Activated T-cell treated with anti-CD3 and anti-CD28 coated beads, Interleukin-2, amount 50 U/mL, for 24 hours (primary cell): ENCODE results near the gene ZNF254.
"Not testable (repeated sequence)": the region's sequence is repeated elsewhere in the genome, so short reads cannot be mapped to it uniquely, and the experiment has no call there.

Experiments
- DNase-seq: peaks from one replicate; pipeline ENCODE4 v3.0.0-alpha.2; 2020
- H3K27ac Mint-ChIP-seq: 2 replicates; pipeline ENCODE4 v1.8.0; 2020; ENCODE audit warnings: mild to moderate bottlenecking, mixed read lengths
- H3K27me3 Mint-ChIP-seq: 2 replicates; pipeline ENCODE4 v1.8.0; 2020; ENCODE audit warnings: mixed read lengths
- H3K36me3 Mint-ChIP-seq: 2 replicates; pipeline ENCODE4 v1.8.0; 2020; ENCODE audit warnings: low read depth, mixed read lengths
- H3K4me1 Mint-ChIP-seq: 2 replicates; pipeline ENCODE4 v1.8.0; 2020; ENCODE audit warnings: low read depth, mixed read lengths
- H3K4me3 Mint-ChIP-seq: 2 replicates; pipeline ENCODE4 v1.8.0; 2020; ENCODE audit warnings: mild to moderate bottlenecking, moderate library complexity, mixed read lengths
- H3K9me3 Mint-ChIP-seq: 2 replicates; pipeline ENCODE4 v1.8.0; 2020; ENCODE audit warnings: mixed read lengths

The ZNF254 gene

GRCh38 chr19:24062190-24062589 lies 24.8 kb upstream of the ZNF254 start:
- Mint-ChIP-seq H3K4me3 (no peak overlapping the region), H3K9me3 (no peaks in the 10 kb centered on the region), H3K27me3 (no peaks in the 10 kb centered on the region), H3K4me1 (peaks cover 24% of the 10 kb centered on the region), H3K27ac (peak overlapping the region; percentile 74), H3K36me3 (peaks cover 79% of the 10 kb centered on the region)
- no peak for DNase-seq

- no peak overlapping the region for H3K4me3 Mint-ChIP-seq
- H3K27ac Mint-ChIP-seq, result no peak overlapping the region
- DNase-seq, result no peak
- H3K36me3 Mint-ChIP-seq, result peaks cover 79% of the 10 kb centered on the region
- H3K4me1 Mint-ChIP-seq, result peaks cover 20% of the 10 kb centered on the region
- no peaks in the 10 kb centered on the region for H3K27me3 Mint-ChIP-seq
- H3K9me3 Mint-ChIP-seq, result no peaks in the 10 kb centered on the region
These were observed 23.7 kb upstream of the ZNF254 start for GRCh38 chr19:24063295-24063694.

GRCh38 chr19:24064175-24064574 lies 22.8 kb upstream of the ZNF254 start:
- H3K9me3 Mint-ChIP-seq, result no peaks in the 10 kb centered on the region
- H3K36me3 Mint-ChIP-seq, result peaks cover 77% of the 10 kb centered on the region
- peaks cover 20% of the 10 kb centered on the region for H3K4me1 Mint-ChIP-seq
- no peak overlapping the region for H3K27ac Mint-ChIP-seq
- no peak for DNase-seq
- no peak overlapping the region for H3K4me3 Mint-ChIP-seq
- no peaks in the 10 kb centered on the region for H3K27me3 Mint-ChIP-seq

GRCh38 chr19:24065243-24065642 lies 21.7 kb upstream of the ZNF254 start:
- no peaks in the 10 kb centered on the region for H3K9me3 Mint-ChIP-seq
- no peak overlapping the region for H3K27ac Mint-ChIP-seq
- DNase-seq, result no peak
- H3K36me3 Mint-ChIP-seq, result peaks cover 74% of the 10 kb centered on the region
- no peak overlapping the region for H3K4me3 Mint-ChIP-seq
- peaks cover 25% of the 10 kb centered on the region for H3K4me1 Mint-ChIP-seq
- H3K27me3 Mint-ChIP-seq, result no peaks in the 10 kb centered on the region

GRCh38 chr19:24065865-24066604 lies 21.0 kb upstream of the ZNF254 start:
- no peak overlapping the region for H3K27ac Mint-ChIP-seq
- H3K27me3 Mint-ChIP-seq, result no peaks in the 10 kb centered on the region
- DNase-seq, result no peak
- peaks cover 18% of the 10 kb centered on the region for H3K4me1 Mint-ChIP-seq
- H3K36me3 Mint-ChIP-seq, result peaks cover 73% of the 10 kb centered on the region
- no peaks in the 10 kb centered on the region for H3K9me3 Mint-ChIP-seq
- no peak overlapping the region for H3K4me3 Mint-ChIP-seq

GRCh38 chr19:24069905-24070657 lies 16.9 kb upstream of the ZNF254 start:
- no peak for DNase-seq
- Mint-ChIP-seq H3K27ac (peak overlapping the region; percentile 41), H3K36me3 (peaks cover 77% of the 10 kb centered on the region), H3K27me3 (no peaks in the 10 kb centered on the region), H3K9me3 (peaks cover 6% of the 10 kb centered on the region), H3K4me3 (no peak overlapping the region), H3K4me1 (peaks cover 24% of the 10 kb centered on the region)

GRCh38 chr19:24071078-24071477 lies 15.9 kb upstream of the ZNF254 start:
- H3K4me1 Mint-ChIP-seq, result peaks cover 27% of the 10 kb centered on the region
- peaks cover 79% of the 10 kb centered on the region for H3K36me3 Mint-ChIP-seq
- H3K9me3 Mint-ChIP-seq, result peaks cover 13% of the 10 kb centered on the region
- H3K27me3 Mint-ChIP-seq, result no peaks in the 10 kb centered on the region
- no peak overlapping the region for H3K4me3 Mint-ChIP-seq
- H3K27ac Mint-ChIP-seq, result no peak overlapping the region
- DNase-seq, result no peak

GRCh38 chr19:24072720-24073119 lies 14.3 kb upstream of the ZNF254 start:
- no peak overlapping the region for H3K4me3 Mint-ChIP-seq
- H3K27ac Mint-ChIP-seq, result peak overlapping the region; percentile 44
- H3K36me3 Mint-ChIP-seq, result peaks cover 81% of the 10 kb centered on the region
- DNase-seq, result no peak
- H3K4me1 Mint-ChIP-seq, result peaks cover 27% of the 10 kb centered on the region
- H3K9me3 Mint-ChIP-seq, result peaks cover 13% of the 10 kb centered on the region
- no peaks in the 10 kb centered on the region for H3K27me3 Mint-ChIP-seq

GRCh38 chr19:24073807-24074206 lies 13.2 kb upstream of the ZNF254 start:
- H3K4me3 Mint-ChIP-seq, result no peak overlapping the region
- H3K4me1 Mint-ChIP-seq, result peaks cover 27% of the 10 kb centered on the region
- DNase-seq, result no peak
- H3K36me3 Mint-ChIP-seq, result peaks cover 78% of the 10 kb centered on the region
- H3K9me3 Mint-ChIP-seq, result peaks cover 13% of the 10 kb centered on the region
- H3K27me3 Mint-ChIP-seq, result no peaks in the 10 kb centered on the region
- no peak overlapping the region for H3K27ac Mint-ChIP-seq

GRCh38 chr19:24074720-24075454 lies 12.1 kb upstream of the ZNF254 start:
- Mint-ChIP-seq H3K9me3 (peaks cover 13% of the 10 kb centered on the region), H3K27ac (no peak overlapping the region), H3K36me3 (peaks cover 79% of the 10 kb centered on the region)

GRCh38 chr19:24075530-24075929 lies 11.5 kb upstream of the ZNF254 start:
- not testable (repeated sequence) for H3K27me3 Mint-ChIP-seq, H3K27ac Mint-ChIP-seq, H3K4me3 Mint-ChIP-seq, DNase-seq
- Mint-ChIP-seq H3K4me1 (peaks cover 20% of the 10 kb centered on the region), H3K36me3 (peaks cover 76% of the 10 kb centered on the region), H3K9me3 (peaks cover 13% of the 10 kb centered on the region)

More at GRCh38 chr19:24074720-24075454, 12.1 kb upstream of the ZNF254 start:
- Mint-ChIP-seq H3K27me3 (no peaks in the 10 kb centered on the region), H3K4me1 (peaks cover 25% of the 10 kb centered on the region), H3K4me3 (no peak overlapping the region)
- no peak for DNase-seq

- peaks cover 60% of the 10 kb centered on the region for H3K36me3 Mint-ChIP-seq
- H3K9me3 Mint-ChIP-seq, result peaks cover 15% of the 10 kb centered on the region
- no peak for DNase-seq
- no peaks in the 10 kb centered on the region for H3K27me3 Mint-ChIP-seq
- no peak overlapping the region for H3K4me3 Mint-ChIP-seq
- H3K27ac Mint-ChIP-seq, result no peak overlapping the region
- peaks cover 10% of the 10 kb centered on the region for H3K4me1 Mint-ChIP-seq
These were observed 8.3 kb upstream of the ZNF254 start for GRCh38 chr19:24078680-24079079.

- H3K4me3 Mint-ChIP-seq, result no peak overlapping the region
- peaks cover 38% of the 10 kb centered on the region for H3K36me3 Mint-ChIP-seq
- H3K9me3 Mint-ChIP-seq, result peaks cover 2% of the 10 kb centered on the region
- H3K4me1 Mint-ChIP-seq, result no peaks in the 10 kb centered on the region
- no peak overlapping the region for H3K27ac Mint-ChIP-seq
- DNase-seq, result no peak
- no peaks in the 10 kb centered on the region for H3K27me3 Mint-ChIP-seq
These were observed 5.9 kb upstream of the ZNF254 start for GRCh38 chr19:24081056-24081455.

GRCh38 chr19:24098359-24098758 lies 11.4 kb downstream of the ZNF254 start:
- H3K27ac Mint-ChIP-seq, result no peak overlapping the region
- no peak overlapping the region for H3K4me3 Mint-ChIP-seq
- peaks cover 88% of the 10 kb centered on the region for H3K36me3 Mint-ChIP-seq
- peaks cover 27% of the 10 kb centered on the region for H3K4me1 Mint-ChIP-seq
- no peaks in the 10 kb centered on the region for H3K27me3 Mint-ChIP-seq
- H3K9me3 Mint-ChIP-seq, result peaks cover 31% of the 10 kb centered on the region
- DNase-seq, result no peak
